Skin epidermis (tissue), 12 donors: ENCODE data around the gene TOGARAM2.

Source experiments
- H3K27ac ChIP-seq, 21 experiments: fragments of 200-600 bp; sonication (generic) in 11 of 21; one replicate each; pipeline ENCODE4 v1.5.0; 2020; ENCODE audit warnings: mild to moderate bottlenecking in 3 of 21, inconsistent platforms in 2 of 21, moderate library complexity in 2 of 21
- H3K4me3 ChIP-seq, 7 experiments: fragments of 200-600 bp; sonication (generic) in 2 of 7; one replicate each; pipeline ENCODE4 v1.5.0; 2020; ENCODE audit warnings: inconsistent platforms in 2 of 7, mild to moderate bottlenecking in 2 of 7, moderate library complexity in 1 of 7

TOGARAM2 gene

GRCh38 chr2:29014331-29014730 is 33.2 kb downstream of the TOGARAM2 start:
- Histone ChIP-seq H3K4me3 (no peak overlapping the region), H3K27ac (peak overlapping the region in 18 of 21 experiments; percentile 1 to 96 (median 68))

GRCh38 chr2:29014811-29015421 is 33.8 kb downstream of the TOGARAM2 start:
- peak overlapping the region in 17 of 21 experiments; percentile 13 to 96 (median 75) for H3K27ac ChIP-seq
- no peak overlapping the region for H3K4me3 ChIP-seq

GRCh38 chr2:29015701-29016470 is 34.8 kb downstream of the TOGARAM2 start:
- Histone ChIP-seq H3K4me3 (no peak overlapping the region), H3K27ac (peak overlapping the region in 15 of 21 experiments; percentile 18 to 96 (median 66))

- no peak overlapping the region for H3K4me3 ChIP-seq
- H3K27ac ChIP-seq, result peak overlapping the region in 14 of 21 experiments; percentile 11 to 96 (median 68)
Measured at GRCh38 chr2:29016504-29016903, 35.4 kb downstream of the TOGARAM2 start.

DNA sequence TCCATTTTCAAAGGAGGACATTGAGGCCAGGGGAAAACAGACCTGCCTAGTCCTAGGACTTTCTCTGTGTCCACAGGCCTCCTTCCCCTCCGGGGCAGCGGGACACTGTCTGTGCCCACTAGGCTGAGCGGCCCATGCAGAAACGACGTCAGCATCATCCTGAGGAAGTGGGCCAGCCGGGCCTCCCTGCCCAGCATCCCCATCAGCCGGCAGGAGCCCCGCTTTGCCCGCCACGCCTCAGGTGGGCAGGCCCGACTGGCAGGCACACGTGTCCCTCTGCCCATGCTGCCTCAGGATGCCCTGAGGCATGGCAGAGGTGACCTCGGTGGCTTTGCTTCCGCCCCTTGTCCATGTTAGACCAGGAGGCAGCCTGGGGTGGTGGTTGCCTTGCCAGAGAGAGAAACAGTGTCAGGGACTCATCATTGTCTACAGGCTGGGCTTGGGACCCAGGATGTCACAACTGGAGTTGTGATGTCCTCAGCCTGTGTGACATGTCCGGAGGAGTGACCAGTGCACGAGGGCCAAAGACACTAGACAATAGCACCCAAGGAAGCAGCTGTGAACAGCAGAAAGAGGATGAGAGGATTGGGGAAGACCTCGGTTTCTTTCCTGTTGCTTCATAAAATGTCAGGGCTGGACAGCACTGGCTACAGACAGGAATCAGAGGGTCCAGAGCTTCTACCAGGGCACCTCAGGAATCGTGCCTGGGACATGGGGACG is 36.8 kb downstream of the TOGARAM2 start:
- H3K27ac ChIP-seq, result peak overlapping the region in 6 of 21 experiments; percentile 6 to 96 (median 80)
- no peak overlapping the region for H3K4me3 ChIP-seq

- no peak overlapping the region for H3K4me3 ChIP-seq
- no peak overlapping the region for H3K27ac ChIP-seq
Measured at GRCh38 chr2:29021886-29022285, 40.8 kb downstream of the TOGARAM2 start.

GRCh38 chr2:29022679-29023078 is 41.6 kb downstream of the TOGARAM2 start:
- H3K27ac ChIP-seq, result no peak overlapping the region
- no peak overlapping the region for H3K4me3 ChIP-seq

DNA sequence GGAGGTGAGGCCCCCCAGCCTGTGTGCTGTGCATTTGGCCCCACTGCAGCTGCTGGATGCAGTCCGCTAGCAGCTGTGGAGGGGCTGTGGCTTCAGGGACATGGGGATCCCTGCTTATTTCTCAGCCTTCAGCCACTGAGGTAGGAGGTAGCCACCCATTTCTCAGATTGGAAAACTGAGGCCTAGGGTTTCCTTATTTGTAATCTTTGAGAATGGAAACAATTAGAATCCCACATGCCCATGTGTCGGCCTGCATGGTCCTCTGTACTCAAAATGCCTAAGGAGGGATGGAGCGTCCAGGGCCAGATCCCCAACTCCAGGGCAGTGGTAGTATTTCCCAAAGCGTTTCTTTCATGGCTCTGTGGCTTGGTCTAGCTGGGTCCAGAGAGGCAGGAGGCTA is 42.1 kb downstream of the TOGARAM2 start:
- Histone ChIP-seq H3K27ac (no peak overlapping the region), H3K4me3 (no peak overlapping the region)

- no peak overlapping the region for H3K27ac ChIP-seq
- no peak overlapping the region for H3K4me3 ChIP-seq
Measured at GRCh38 chr2:29024882-29025430, 43.9 kb downstream of the TOGARAM2 start.

DNA sequence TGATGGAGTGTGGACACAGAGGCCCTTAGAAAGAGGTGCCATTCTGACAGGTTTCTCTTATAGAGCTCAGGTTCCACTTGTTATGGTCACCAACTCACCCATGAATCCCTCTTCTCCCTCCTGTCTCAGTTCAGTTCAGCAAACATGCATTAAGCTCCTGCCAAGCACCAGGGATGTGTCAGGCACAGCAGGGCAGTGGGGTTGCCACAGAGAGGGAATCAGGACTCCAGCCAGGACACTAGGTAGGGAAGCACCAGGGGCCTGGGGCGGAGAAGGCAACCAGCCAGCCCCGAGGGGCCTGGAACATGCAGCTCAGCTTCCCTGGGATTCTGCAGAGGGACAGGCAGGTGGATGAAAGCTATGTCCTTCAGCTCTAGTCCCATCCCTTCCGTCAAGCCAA is 44.6 kb downstream of the TOGARAM2 start:
- peak overlapping the region in 1 of 21 experiments; percentile 9 for H3K27ac ChIP-seq
- no peak overlapping the region for H3K4me3 ChIP-seq

DNA sequence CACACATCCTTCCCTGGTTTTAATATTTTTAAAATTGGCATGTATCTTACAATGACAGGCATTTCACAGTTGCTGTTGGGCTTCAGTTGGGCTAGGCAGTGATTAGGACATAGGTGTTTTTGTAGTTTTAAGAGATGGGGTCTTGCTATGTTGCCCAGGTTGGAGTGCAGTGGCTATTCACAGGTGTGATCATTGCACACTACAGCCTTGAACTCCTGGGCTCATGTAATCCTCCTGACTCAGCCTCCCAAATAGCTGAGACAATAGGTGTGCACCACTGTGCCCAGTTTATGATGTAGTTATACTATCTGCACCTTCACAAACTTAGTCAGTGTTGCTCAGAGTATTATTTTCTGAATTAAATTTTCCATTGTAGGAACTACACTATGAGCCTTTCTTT is 49.9 kb downstream of the TOGARAM2 start:
- no peak overlapping the region for H3K4me3 ChIP-seq
- H3K27ac ChIP-seq, result no peak overlapping the region

DNA sequence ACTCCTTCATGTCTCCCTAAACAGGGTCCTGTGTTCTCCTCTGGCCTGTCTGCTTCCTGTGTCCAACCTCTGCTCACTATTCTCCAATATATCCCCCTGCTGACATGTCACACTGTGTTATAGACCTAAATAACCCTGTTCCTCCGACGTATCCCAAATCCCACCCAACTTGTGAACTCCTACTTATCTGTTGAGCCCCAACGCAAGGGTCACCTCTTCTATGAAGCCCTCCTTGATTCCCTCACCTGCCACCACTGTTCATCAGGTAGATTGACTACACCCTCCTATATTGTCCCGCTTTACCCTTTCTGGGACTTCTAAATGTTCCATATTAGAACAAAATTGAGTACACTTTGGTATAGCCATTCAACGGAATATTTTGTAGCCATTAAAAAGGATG is 51.1 kb downstream of the TOGARAM2 start:
- H3K4me3 ChIP-seq, result no peak overlapping the region

GRCh38 chr2:29033172-29033571 is 52.1 kb downstream of the TOGARAM2 start:
- no peak overlapping the region for H3K4me3 ChIP-seq
- peak overlapping the region in 1 of 21 experiments; percentile 42 for H3K27ac ChIP-seq

More for the DNA sequence above, 51.1 kb downstream of the TOGARAM2 start:
- H3K27ac ChIP-seq, result no peak overlapping the region

- H3K4me3 ChIP-seq, result no peak overlapping the region
- peak overlapping the region in 1 of 21 experiments; percentile 26 for H3K27ac ChIP-seq
Measured at GRCh38 chr2:29033656-29034055, 52.6 kb downstream of the TOGARAM2 start.

GRCh38 chr2:29035016-29035745 is 54.1 kb downstream of the TOGARAM2 start:
- no peak overlapping the region for H3K27ac ChIP-seq

DNA sequence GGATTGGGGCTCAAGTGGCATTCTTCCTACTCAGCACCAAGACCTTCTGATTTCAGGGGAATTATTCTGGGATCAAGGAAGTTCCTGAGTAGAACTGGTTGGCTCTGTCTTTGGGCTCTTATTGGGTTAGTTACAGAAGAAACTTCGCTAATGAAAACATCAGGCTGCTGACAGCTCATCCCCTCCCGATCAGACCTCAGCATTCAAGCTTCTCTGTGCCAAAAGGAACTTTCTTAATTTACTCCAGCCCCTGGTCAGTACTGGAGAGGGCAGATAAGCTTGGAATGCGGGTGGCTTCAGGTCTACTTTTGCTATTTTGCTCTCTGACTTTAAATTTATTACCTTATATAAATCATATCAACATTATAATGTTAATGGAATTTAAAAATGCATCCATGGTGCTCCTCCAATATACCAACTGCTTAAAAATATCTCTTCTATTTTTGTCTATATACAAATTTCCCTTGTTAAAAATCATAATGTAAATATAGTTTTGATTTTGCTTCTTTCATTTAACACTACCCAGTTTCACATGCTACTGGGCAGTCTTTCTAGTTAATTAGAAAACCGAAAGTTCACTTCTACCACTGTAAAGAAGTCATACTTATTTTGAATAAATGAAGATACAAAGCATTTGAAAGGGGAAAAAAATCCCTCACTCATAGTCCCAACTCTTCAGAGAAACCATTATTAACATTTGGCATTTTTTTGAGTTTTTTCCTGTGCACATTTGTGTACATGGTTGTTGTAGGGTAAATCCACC is 58.8 kb downstream of the TOGARAM2 start:
- no peak overlapping the region for H3K4me3 ChIP-seq
- no peak overlapping the region for H3K27ac ChIP-seq

More at GRCh38 chr2:29035016-29035745, 54.1 kb downstream of the TOGARAM2 start:
- H3K4me3 ChIP-seq, result no peak overlapping the region

DNA sequence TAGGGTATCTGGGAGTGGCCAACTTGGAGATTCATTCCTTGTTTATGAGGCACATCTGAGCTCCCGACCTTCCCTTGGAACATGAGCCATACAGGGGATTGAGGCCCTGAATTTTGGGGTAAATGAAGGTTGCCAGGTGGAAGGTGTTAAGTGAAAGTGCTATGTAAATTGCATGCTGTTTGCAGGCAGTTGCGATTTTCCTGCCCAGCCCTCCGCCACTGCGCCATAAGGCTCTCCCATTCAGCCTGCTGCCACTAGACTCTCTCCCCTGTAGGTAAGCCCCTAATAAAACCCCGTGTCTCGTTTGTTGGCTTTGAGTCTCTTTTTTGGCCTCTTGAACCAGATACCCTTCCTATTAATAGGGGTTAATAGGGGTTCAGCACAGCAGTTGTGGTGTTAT is 59.5 kb downstream of the TOGARAM2 start:
- Histone ChIP-seq H3K27ac (no peak overlapping the region), H3K4me3 (no peak overlapping the region)

DNA sequence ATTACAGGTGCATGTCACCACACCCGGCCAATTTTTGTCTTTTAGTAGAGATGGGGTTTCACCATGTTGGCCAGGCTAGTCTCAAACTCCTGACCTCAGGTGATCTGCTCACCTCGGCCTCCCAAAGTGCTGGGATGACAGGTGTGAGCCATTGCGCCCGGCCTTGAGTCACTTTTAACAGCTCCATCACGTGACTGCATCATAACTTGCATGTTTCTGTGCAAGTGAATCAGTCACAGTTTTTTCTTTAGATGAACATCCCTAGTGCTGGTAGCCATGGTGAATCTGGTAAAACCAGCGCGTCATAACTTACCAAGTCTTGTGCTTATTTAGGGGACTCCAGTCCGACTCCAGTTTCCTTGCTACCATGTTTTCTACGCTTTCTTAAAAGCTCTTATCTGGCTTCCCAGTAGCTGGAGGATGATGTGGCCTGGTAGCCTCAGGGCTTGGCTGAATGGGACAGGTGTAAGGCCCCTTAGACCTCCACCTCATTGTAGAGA is 60.1 kb downstream of the TOGARAM2 start:
- H3K27ac ChIP-seq, result no peak overlapping the region

More for the DNA sequence above, 60.1 kb downstream of the TOGARAM2 start:
- no peak overlapping the region for H3K4me3 ChIP-seq
